Lower leg skin (tissue), 4 donors: ENCODE data around the gene ARFRP1. TPM values are rescaled to one million over a fixed set of nuclear protein-coding genes. Genes with fewer than 3 reads are reported as not detected.
"Not testable (repeated sequence)": the region's sequence is repeated elsewhere in the genome, so short reads cannot be mapped to it uniquely, and the experiment has no call there.

Experiments
- DNase-seq, 2 donors: peaks; one replicate each; pipeline ENCODE4 v3.0.0-alpha.2; 2019; ENCODE audit warnings: low spot score in 2 of 2
- H3K4me3 ChIP-seq: fragments of 200-600 bp; sonication (generic); 2 replicates; pipeline ENCODE4 v1.5.1; 2017; ENCODE audit warnings: mild to moderate bottlenecking, low read depth; ENCODE audit not compliant: poor library complexity, severe bottlenecking
- POLR2A ChIP-seq, 2 donors: fragments of 450-650 bp; IDR thresholded peaks; one replicate each; pipeline ENCODE4 v1.6.1; 2016 to 2017; ENCODE audit warnings: antibody characterized with exemption in 2 of 2, mild to moderate bottlenecking in 1 of 2, moderate library complexity in 1 of 2
- WGBS, 2 donors: methylation state at CpG; one replicate each; pipeline ENCODE4 v1.1.5; 2018; 5-methylcytosine and 5-hydroxymethylcytosine counted together
- intact Hi-C: fragments of 100-400 bp; cut with DNase I; formaldehyde crosslinking; loops from one replicate; pipeline ENCODE4 v1.15.0; 2023; ENCODE audit warnings: low total_unique reads
- total RNA-seq, 4 donors: library from RNA; depleted of rRNA; stranded (reverse); fragments of >200 nt; gene quantifications; one replicate each; pipeline ENCODE4 v1.1.0, GENCODE V29; 2016
- TF ChIP-seq, protein P1 (sequence below), 3 donors: fragments of 450-650 bp; IDR thresholded peaks; one replicate each; pipeline ENCODE4 v1.5.1; 2016; ENCODE audit warnings: antibody characterized with exemption in 3 of 3, mild to moderate bottlenecking in 3 of 3, moderate library complexity in 2 of 3

The ARFRP1 gene
- total RNA-seq, 4 donors from 2014 or later, result 20.7 to 42.6 (median 34.7) TPM

GRCh38 chr20:63660622-63661021 is 47.2 kb downstream of the ARFRP1 start:
- no peak overlapping the region for H3K4me3 ChIP-seq
- intact Hi-C loops, result no loop called here
- TF ChIP-seq, protein P1, sequence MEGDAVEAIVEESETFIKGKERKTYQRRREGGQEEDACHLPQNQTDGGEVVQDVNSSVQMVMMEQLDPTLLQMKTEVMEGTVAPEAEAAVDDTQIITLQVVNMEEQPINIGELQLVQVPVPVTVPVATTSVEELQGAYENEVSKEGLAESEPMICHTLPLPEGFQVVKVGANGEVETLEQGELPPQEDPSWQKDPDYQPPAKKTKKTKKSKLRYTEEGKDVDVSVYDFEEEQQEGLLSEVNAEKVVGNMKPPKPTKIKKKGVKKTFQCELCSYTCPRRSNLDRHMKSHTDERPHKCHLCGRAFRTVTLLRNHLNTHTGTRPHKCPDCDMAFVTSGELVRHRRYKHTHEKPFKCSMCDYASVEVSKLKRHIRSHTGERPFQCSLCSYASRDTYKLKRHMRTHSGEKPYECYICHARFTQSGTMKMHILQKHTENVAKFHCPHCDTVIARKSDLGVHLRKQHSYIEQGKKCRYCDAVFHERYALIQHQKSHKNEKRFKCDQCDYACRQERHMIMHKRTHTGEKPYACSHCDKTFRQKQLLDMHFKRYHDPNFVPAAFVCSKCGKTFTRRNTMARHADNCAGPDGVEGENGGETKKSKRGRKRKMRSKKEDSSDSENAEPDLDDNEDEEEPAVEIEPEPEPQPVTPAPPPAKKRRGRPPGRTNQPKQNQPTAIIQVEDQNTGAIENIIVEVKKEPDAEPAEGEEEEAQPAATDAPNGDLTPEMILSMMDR (IDR thresholded peaks at IDR 0.05), result no peak
- no peak for DNase-seq
- 86% methylated on average over 8 of the region's 8 CpGs for WGBS, 2 donors

GRCh38 chr20:63660174-63660573 is 47.6 kb downstream of the ARFRP1 start:
- DNase-seq, intact Hi-C loops, H3K4me3 ChIP-seq: not testable (repeated sequence)
- WGBS, 2 donors, result 89 to 92% methylated on average over 10 of the region's 10 CpGs

GRCh38 chr20:63659370-63659769 is 48.4 kb downstream of the ARFRP1 start:
- intact Hi-C loops, result no loop called here
- WGBS, 2 donors, result 50 to 63% methylated on average over 13 of the region's 13 CpGs
- H3K4me3 ChIP-seq, result no peak overlapping the region
- TF ChIP-seq, protein P1 (IDR thresholded peaks at IDR 0.05), result no peak
- TF ChIP-seq POLR2A (IDR thresholded peaks at IDR 0.05), result no peak
- peak in 1 of 2 donors; percentile 81 for DNase-seq

DNA sequence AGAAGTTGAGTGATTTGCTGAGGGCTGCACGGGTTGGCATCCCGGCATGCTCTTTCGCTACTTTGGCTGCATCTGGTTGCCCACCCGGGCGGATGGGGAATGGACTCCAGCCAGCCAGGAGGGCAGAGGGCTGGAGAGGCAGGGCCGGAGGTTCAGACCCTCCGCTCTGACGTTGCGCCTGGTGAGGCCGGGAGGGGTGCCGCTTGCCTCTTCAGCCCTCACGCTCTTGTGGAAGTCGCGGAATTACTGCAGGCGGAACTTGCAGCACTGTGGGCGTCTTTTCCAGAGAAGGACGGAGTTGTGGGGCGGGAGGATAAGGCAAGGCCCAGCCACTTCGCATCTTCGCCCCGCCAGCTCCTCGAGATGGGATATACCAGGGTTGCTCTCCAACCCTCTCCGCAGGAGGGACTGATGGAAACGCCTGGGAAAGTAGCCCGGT is 49.0 kb downstream of the ARFRP1 start:
- WGBS, 2 donors, result 2 to 3% methylated on average over 19 to 25 of the region's 25 CpGs
- intact Hi-C loops, result no loop called here
- H3K4me3 ChIP-seq, result peak overlapping the region; percentile 78
- DNase-seq, result no peak
- no peak for TF ChIP-seq POLR2A (IDR thresholded peaks at IDR 0.05)
- TF ChIP-seq, protein P1 (IDR thresholded peaks at IDR 0.05), result no peak

GRCh38 chr20:63657937-63658748 is 49.6 kb downstream of the ARFRP1 start, which contains the start of gene RTEL1:
Gene RTEL1, plus strand, starts transcription at chr20:63658312. Its CDS starts 1,091 bp downstream, at chr20:63659403.
- H3K4me3 ChIP-seq, result peak within 1 kb of the TSS; percentile 78
- TF ChIP-seq, protein P1 (IDR thresholded peaks at IDR 0.05), result no peak
- no peak for TF ChIP-seq POLR2A (IDR thresholded peaks at IDR 0.05)
- DNase-seq, result peak; percentile 88 to 98
- intact Hi-C loops, result no loop called here
- WGBS, 2 donors, result 1 to 2% methylated on average over 56 to 72 of the region's 73 CpGs

DNA sequence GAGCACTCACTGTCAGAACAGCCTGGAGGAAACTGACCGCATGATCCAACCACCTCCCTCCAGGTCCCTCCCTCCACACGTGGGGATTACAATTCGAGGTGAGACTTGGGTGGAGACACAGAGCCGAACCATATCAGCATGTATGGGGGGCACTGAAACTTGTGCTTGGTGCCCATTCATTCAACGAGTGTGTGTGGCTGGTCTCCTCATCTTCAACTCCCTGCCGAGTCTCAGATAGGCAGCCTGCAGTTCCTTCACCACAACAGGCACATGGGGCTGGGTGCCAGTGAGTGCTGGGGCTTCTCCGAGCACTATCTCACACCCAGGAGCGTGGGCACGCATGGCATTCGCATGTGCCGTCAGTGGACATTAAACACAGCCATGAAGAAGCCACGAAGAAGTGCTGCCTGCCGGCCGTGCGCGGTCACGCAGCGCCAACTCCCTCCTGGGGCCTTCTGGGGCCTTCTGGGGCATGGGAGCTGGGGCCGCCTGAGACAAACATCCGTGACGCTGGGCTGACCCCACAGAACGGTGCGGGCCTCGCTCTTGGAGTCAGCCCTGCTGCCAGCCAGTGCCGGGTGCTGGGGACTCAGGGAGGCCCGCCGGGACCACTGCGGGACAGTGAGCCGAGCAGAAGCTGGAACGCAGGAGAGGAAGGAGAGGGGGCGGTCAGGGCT is 50.4 kb downstream of the ARFRP1 start:
- intact Hi-C loops, result no loop called here
- H3K4me3 ChIP-seq, result peak overlapping the region; percentile 19
- WGBS, 2 donors, result 33 to 48% methylated on average over 21 to 25 of the region's 31 CpGs
- DNase-seq, result peak in 1 of 2 donors; percentile 79
- TF ChIP-seq POLR2A (IDR thresholded peaks at IDR 0.05), result no peak
- TF ChIP-seq, protein P1 (IDR thresholded peaks at IDR 0.05), result no peak
